ENCODE results near the gene NDUFA1. TPM values are rescaled to one million over a fixed set of nuclear protein-coding genes. Genes with fewer than 3 reads are reported as not detected.
"Not testable (repeated sequence)": the region's sequence is repeated elsewhere in the genome, so short reads cannot be mapped to it uniquely, and the experiment has no call there.

The NDUFA1 gene
- total RNA-seq (2014; rRNA removed; shearing (Covaris generic); ENCODE audit: low replicate concordance): 81.0 and 133 TPM in 2 replicates

GRCh38 chrX:119871599-119872395 is at the start of gene NDUFA1, which contains the start of gene RNF113A:
Gene NDUFA1, plus strand, starts transcription at chrX:119871832. Its CDS starts 80 bp downstream, at chrX:119871912.
Gene RNF113A, minus strand, starts transcription at chrX:119871733. Its CDS starts 120 bp downstream, at chrX:119871613.
- DNase-seq (ENCODE audit: low read depth): peak; percentile 87
- in situ Hi-C loops (cut with HindIII; ENCODE audit: low pct_unique_long_range_greater_than_20kb, low sequenced_read_pairs): no loop called here

GRCh38 chrX:119824221-119824620 is 47.4 kb upstream of the NDUFA1 start:
- DNase-seq (ENCODE audit: low read depth); in situ Hi-C loops (cut with HindIII; ENCODE audit: low pct_unique_long_range_greater_than_20kb, low sequenced_read_pairs): not testable (repeated sequence)

GRCh38 chrX:119826399-119826959 is 45.2 kb upstream of the NDUFA1 start:
- DNase-seq (ENCODE audit: low read depth): peak; percentile 45
- in situ Hi-C loops (cut with HindIII; ENCODE audit: low pct_unique_long_range_greater_than_20kb, low sequenced_read_pairs): no loop called here

- DNase-seq (ENCODE audit: low read depth): peak; percentile 59
- in situ Hi-C loops (cut with HindIII; ENCODE audit: low pct_unique_long_range_greater_than_20kb, low sequenced_read_pairs): no loop called here
These were observed 43.2 kb upstream of the NDUFA1 start for GRCh38 chrX:119828446-119828845.

- in situ Hi-C loops (cut with HindIII; ENCODE audit: low pct_unique_long_range_greater_than_20kb, low sequenced_read_pairs): no loop called here
- DNase-seq (ENCODE audit: low read depth): no peak
These were observed 37.7 kb upstream of the NDUFA1 start for GRCh38 chrX:119833905-119834304.

GRCh38 chrX:119852382-119853353 is 19.0 kb upstream of the NDUFA1 start, which contains the start of gene UPF3B:
Gene UPF3B, minus strand, starts transcription at chrX:119852963. Its CDS starts 35 bp downstream, at chrX:119852928.
- in situ Hi-C loops (cut with HindIII; ENCODE audit: low pct_unique_long_range_greater_than_20kb, low sequenced_read_pairs): no loop called here

GRCh38 chrX:119853444-119853843 is 18.2 kb upstream of the NDUFA1 start:
- in situ Hi-C loops (cut with HindIII; ENCODE audit: low pct_unique_long_range_greater_than_20kb, low sequenced_read_pairs): no loop called here
- peak; percentile 6 for DNase-seq (ENCODE audit: low read depth)

More at GRCh38 chrX:119852382-119853353, 19.0 kb upstream of the NDUFA1 start, which contains the start of gene UPF3B:
- peak; percentile 95 for DNase-seq (ENCODE audit: low read depth)

GRCh38 chrX:119870626-119871131 is 953 bp upstream of the NDUFA1 start:
- in situ Hi-C loops (cut with HindIII; ENCODE audit: low pct_unique_long_range_greater_than_20kb, low sequenced_read_pairs): no loop called here

GRCh38 chrX:119871245-119871598 is 410 bp upstream of the NDUFA1 start:
- DNase-seq (ENCODE audit: low read depth): no peak
- in situ Hi-C loops (cut with HindIII; ENCODE audit: low pct_unique_long_range_greater_than_20kb, low sequenced_read_pairs): no loop called here

More at GRCh38 chrX:119870626-119871131, 953 bp upstream of the NDUFA1 start:
- peak; percentile 21 for DNase-seq (ENCODE audit: low read depth)

- in situ Hi-C loops (cut with HindIII; ENCODE audit: low pct_unique_long_range_greater_than_20kb, low sequenced_read_pairs): no loop called here
- DNase-seq (ENCODE audit: low read depth): no peak
These were observed 7.1 kb downstream of the NDUFA1 start for GRCh38 chrX:119878740-119879139.

- no peak for DNase-seq (ENCODE audit: low read depth)
- in situ Hi-C loops (cut with HindIII; ENCODE audit: low pct_unique_long_range_greater_than_20kb, low sequenced_read_pairs): no loop called here
These were observed 8.4 kb downstream of the NDUFA1 start for GRCh38 chrX:119880076-119880475.

GRCh38 chrX:119880552-119881437 is 9.2 kb downstream of the NDUFA1 start:
- peak; percentile 37 for DNase-seq (ENCODE audit: low read depth)
- in situ Hi-C loops (cut with HindIII; ENCODE audit: low pct_unique_long_range_greater_than_20kb, low sequenced_read_pairs): no loop called here

GRCh38 chrX:119885554-119886428 is 14.2 kb downstream of the NDUFA1 start:
- DNase-seq (ENCODE audit: low read depth): peak; percentile 88

GRCh38 chrX:119887721-119888425 is 16.2 kb downstream of the NDUFA1 start:
- DNase-seq (ENCODE audit: low read depth): peak; percentile 30
- in situ Hi-C loops (cut with HindIII; ENCODE audit: low pct_unique_long_range_greater_than_20kb, low sequenced_read_pairs): no loop called here

More at GRCh38 chrX:119885554-119886428, 14.2 kb downstream of the NDUFA1 start:
- in situ Hi-C loops (cut with HindIII; ENCODE audit: low pct_unique_long_range_greater_than_20kb, low sequenced_read_pairs): no loop called here

GRCh38 chrX:119890626-119891025 is 19.0 kb downstream of the NDUFA1 start:
- not testable (repeated sequence) for DNase-seq (ENCODE audit: low read depth)

More at GRCh38 chrX:119890626-119891025, 19.0 kb downstream of the NDUFA1 start:
- in situ Hi-C loops (cut with HindIII; ENCODE audit: low pct_unique_long_range_greater_than_20kb, low sequenced_read_pairs): not testable (repeated sequence)

All from Caki2 (cell line).